SK-N-SH (cell line): ENCODE data around the gene APOBR. TPM values are rescaled to one million over a fixed set of nuclear protein-coding genes. Genes with fewer than 3 reads are reported as not detected.
"Not testable (repeated sequence)": the region's sequence is repeated elsewhere in the genome, so short reads cannot be mapped to it uniquely, and the experiment has no call there.

ENCODE experiments used
- CTCF ChIA-PET: fragments of 300-600, 350-600 bp; formaldehyde crosslinking; extraction: SDS; loops from one replicate; lab custom pipeline; 2021; lab: Yijun Ruan, JAX
- POLR2A ChIA-PET: fragments of 350-600 bp; sonication (Branson Sonifier 250); formaldehyde crosslinking; extraction: SDS; loops from one replicate; lab custom pipeline; 2020; ENCODE audit warnings: antibody characterized with exemption, inconsistent platforms; lab: Yijun Ruan, JAX
- DNase-seq: peaks from one replicate; pipeline ENCODE4 v3.0.0; 2012
- H2AFZ ChIP-seq: fragments of 200-600 bp; sonication (generic); 2 replicates; pipeline ENCODE4 v1.8.1; 2016; ENCODE audit warnings: antibody characterized with exemption, mild to moderate bottlenecking, low read depth
- H3F3A ChIP-seq: fragments of 200-600 bp; sonication (generic); replicated peaks from 2 replicates; pipeline ENCODE3; 2016; ENCODE audit warnings: antibody characterized with exemption, mild to moderate bottlenecking; ENCODE audit not compliant: insufficient read depth
- H3K27ac ChIP-seq, 2 experiments: fragments of 200-500 bp in 1 of 2; fragments of 200-600 bp in 1 of 2; sonication (Bioruptor generic) in 1 of 2; sonication (generic), shearing (Covaris generic) in 1 of 2; 2 replicates each; pipeline versions ENCODE4 v1.5.1 to v1.6.1; 2014 to 2016; ENCODE audit warnings: low read depth in 2 of 2, inconsistent platforms in 1 of 2, low read length in 1 of 2, mild to moderate bottlenecking in 1 of 2, mixed read lengths in 1 of 2
- H3K27me3 ChIP-seq: fragments of 200-600 bp; sonication (generic), shearing (Covaris generic); 2 replicates; pipeline ENCODE4 v1.6.1; 2016; ENCODE audit warnings: mixed run types; ENCODE audit not compliant: insufficient read depth
- H3K36me3 ChIP-seq, 2 experiments: fragments of 200-500 bp in 1 of 2; fragments of 200-600 bp in 1 of 2; sonication (Bioruptor generic) in 1 of 2; sonication (generic) in 1 of 2; replicated peaks in 1 of 2; 2 replicates each; pipeline versions ENCODE3 to v1.5.1; 2014 to 2016; ENCODE audit warnings: low read length in 1 of 2, mild to moderate bottlenecking in 1 of 2; ENCODE audit not compliant: insufficient read depth in 2 of 2, control insufficient read depth in 1 of 2
- H3K4me1 ChIP-seq, 2 experiments: fragments of 200-500 bp in 1 of 2; fragments of 200-600 bp in 1 of 2; sonication (Bioruptor generic) in 1 of 2; sonication (generic), shearing (Covaris generic) in 1 of 2; 2 replicates each; pipeline versions ENCODE4 v1.5.1 to v1.6.1; 2014 to 2016; ENCODE audit warnings: low read depth in 1 of 2, low read length in 1 of 2, mixed run types in 1 of 2; ENCODE audit not compliant: insufficient read depth in 2 of 2, control insufficient read depth in 1 of 2
- H3K4me2 ChIP-seq: fragments of 200-600 bp; sonication (generic), shearing (Covaris generic); 2 replicates; pipeline ENCODE4 v1.6.1; 2017; ENCODE audit warnings: mixed run types
- H3K4me3 ChIP-seq, 2 experiments: fragments of 200-500 bp in 1 of 2; fragments of 200-600 bp in 1 of 2; sonication (Bioruptor generic) in 1 of 2; sonication (generic), shearing (Covaris generic) in 1 of 2; 2 replicates each; pipeline versions ENCODE4 v1.5.1 to v1.8.1; 2014 to 2016; ENCODE audit warnings: low read depth in 2 of 2, inconsistent platforms in 1 of 2, low read length in 1 of 2, mild to moderate bottlenecking in 1 of 2, mixed read lengths in 1 of 2, moderate library complexity in 1 of 2
- H3K79me2 ChIP-seq: fragments of 200-600 bp; sonication (generic); 2 replicates; pipeline ENCODE4 v1.8.1; 2017; ENCODE audit warnings: mild to moderate bottlenecking; ENCODE audit not compliant: insufficient read depth
- H3K9ac ChIP-seq: fragments of 200-600 bp; sonication (generic); 2 replicates; pipeline ENCODE4 v1.6.1; 2017; ENCODE audit warnings: mixed run types
- H3K9me2 ChIP-seq: fragments of 200-600 bp; sonication (generic); 2 replicates; pipeline ENCODE4 v1.6.1; 2017; ENCODE audit warnings: mixed run types
- H3K9me3 ChIP-seq: fragments of 200-600 bp; sonication (generic); 2 replicates; pipeline ENCODE4 v1.6.1; 2017; ENCODE audit warnings: mixed run types, mild to moderate bottlenecking, moderate library complexity
- H4K20me1 ChIP-seq: fragments of 200-600 bp; sonication (generic); 2 replicates; pipeline ENCODE4 v1.6.1; 2017; ENCODE audit warnings: mild to moderate bottlenecking, mixed run types; ENCODE audit not compliant: insufficient read depth
- CHD2 ChIP-seq: fragments of 150-350 bp; IDR thresholded peaks from 2 replicates; pipeline ENCODE4 v1.6.1; 2018; ENCODE audit warnings: low read length; ENCODE audit not compliant: partially characterized antibody
- EP300 ChIP-seq, 2 experiments: IDR thresholded peaks; 2 replicates each; pipeline versions ENCODE4 v1.4.0 to v1.6.1; 2012; ENCODE audit warnings: borderline replicate concordance in 1 of 2, low read depth in 1 of 2, low read length in 1 of 2
- EZH2phosphoT487 ChIP-seq: fragments of 200-600 bp; sonication (generic); IDR thresholded peaks from 2 replicates; pipeline ENCODE4 v1.6.1; 2017; ENCODE audit warnings: low read depth, mixed run types, mild to moderate bottlenecking, antibody characterized with exemption, moderate library complexity, borderline replicate concordance
- FOSL2 ChIP-seq: IDR thresholded peaks from 2 replicates; pipeline ENCODE4 v1.4.0; 2012; ENCODE audit warnings: low read depth, mild to moderate bottlenecking, moderate library complexity, borderline replicate concordance
- FOXM1 ChIP-seq: IDR thresholded peaks from 2 replicates; pipeline ENCODE4 v1.4.0; 2012; ENCODE audit warnings: low read depth, mild to moderate bottlenecking
- JUND ChIP-seq: IDR thresholded peaks from 2 replicates; pipeline ENCODE4 v1.4.0; 2012
- MAX ChIP-seq: IDR thresholded peaks from 2 replicates; pipeline ENCODE4 v1.4.0; 2012; ENCODE audit warnings: low read depth
- MXI1 ChIP-seq: IDR thresholded peaks from 2 replicates; pipeline ENCODE4 v1.6.1; 2012; ENCODE audit warnings: mild to moderate bottlenecking, low read depth, low read length, improper control_type of control experiment
- NRF1 ChIP-seq: IDR thresholded peaks from 2 replicates; pipeline ENCODE4 v1.6.1; 2012; ENCODE audit warnings: low read depth, mild to moderate bottlenecking, low read length
- PBX3 ChIP-seq: IDR thresholded peaks from 2 replicates; pipeline ENCODE4; 2012
- RFX5 ChIP-seq: IDR thresholded peaks from 2 replicates; pipeline ENCODE4 v1.6.1; 2012; ENCODE audit warnings: mild to moderate bottlenecking, improper control_type of control experiment, low read length
- RXRA ChIP-seq: IDR thresholded peaks from 2 replicates; pipeline ENCODE4 v1.4.0; 2012; ENCODE audit warnings: low read depth, mild to moderate bottlenecking, borderline replicate concordance
- TAF1 ChIP-seq: IDR thresholded peaks from 2 replicates; pipeline ENCODE4 v1.6.1; 2012; ENCODE audit warnings: low read depth, mild to moderate bottlenecking, low read length, moderate library complexity, borderline replicate concordance
- USF1 ChIP-seq: IDR thresholded peaks from 2 replicates; pipeline ENCODE4 v1.4.0; 2012; ENCODE audit warnings: low read depth, borderline replicate concordance
- USF2 ChIP-seq: fragments of 150-350 bp; IDR thresholded peaks from 2 replicates; pipeline ENCODE4 v1.6.1; 2017; ENCODE audit warnings: antibody characterized with exemption, low read length, low read depth, borderline replicate concordance
- YY1 ChIP-seq: IDR thresholded peaks from 2 replicates; pipeline ENCODE4 v1.4.0; 2012; ENCODE audit warnings: low read depth, mild to moderate bottlenecking
- WGBS: methylation state at CpG from one replicate; pipeline ENCODE4 v1.1.6; 2017; ENCODE audit warnings: low lambda C conversion rate; 5-methylcytosine and 5-hydroxymethylcytosine counted together
- polyA plus RNA-seq, 3 experiments: library from polyadenylated mRNA; depleted of rRNA; stranded (reverse); fragments of >200 nt; gene quantifications; 2 replicates each; pipeline ENCODE4 v1.2.3, GENCODE V29; 2012
- TF ChIP-seq, protein P1 (sequence below): IDR thresholded peaks from 2 replicates; pipeline ENCODE4 v1.6.1; 2012; ENCODE audit warnings: mild to moderate bottlenecking, low read depth, low read length, moderate library complexity

The APOBR gene
- polyA plus RNA-seq, 1 of the 3 experiments (the other 2 are of a cell fraction) = not detected

DNA sequence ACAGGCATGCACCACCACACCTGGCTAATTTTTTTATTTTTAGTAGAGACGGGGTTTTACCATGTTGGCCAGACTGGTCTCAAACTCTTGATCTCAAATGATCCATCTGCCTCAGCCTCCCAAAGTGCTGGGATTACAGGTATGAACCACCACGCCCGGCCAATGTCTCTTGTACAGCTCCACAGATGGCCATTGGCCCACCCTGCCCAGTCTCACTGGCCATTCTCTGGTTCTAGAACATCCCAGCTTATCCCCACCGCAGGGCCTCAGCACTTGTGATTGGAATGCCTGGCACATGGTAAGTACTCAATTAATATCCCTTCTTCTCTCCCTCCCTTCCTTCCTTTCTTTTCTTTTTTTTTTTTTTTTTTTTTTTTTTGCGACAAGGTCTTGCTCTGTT is 11.1 kb upstream of the APOBR start:
- H3K9me2 ChIP-seq, H3F3A ChIP-seq, H2AFZ ChIP-seq, H3K9ac ChIP-seq, H3K9me3 ChIP-seq, H3K27ac ChIP-seq, H3K79me2 ChIP-seq, H3K36me3 ChIP-seq, H3K4me1 ChIP-seq, POLR2A ChIA-PET, DNase-seq, H3K27me3 ChIP-seq, H3K4me2 ChIP-seq, H3K4me3 ChIP-seq, H4K20me1 ChIP-seq: not testable (repeated sequence)
- CTCF ChIA-PET = interaction anchor here (0.5 kb wide), 1 partner anchor 1195 kb away, joined by 3 read pairs; no protein-coding TSS in a partner anchor
- WGBS = 91% methylated on average over 5 of the region's 5 CpGs

DNA sequence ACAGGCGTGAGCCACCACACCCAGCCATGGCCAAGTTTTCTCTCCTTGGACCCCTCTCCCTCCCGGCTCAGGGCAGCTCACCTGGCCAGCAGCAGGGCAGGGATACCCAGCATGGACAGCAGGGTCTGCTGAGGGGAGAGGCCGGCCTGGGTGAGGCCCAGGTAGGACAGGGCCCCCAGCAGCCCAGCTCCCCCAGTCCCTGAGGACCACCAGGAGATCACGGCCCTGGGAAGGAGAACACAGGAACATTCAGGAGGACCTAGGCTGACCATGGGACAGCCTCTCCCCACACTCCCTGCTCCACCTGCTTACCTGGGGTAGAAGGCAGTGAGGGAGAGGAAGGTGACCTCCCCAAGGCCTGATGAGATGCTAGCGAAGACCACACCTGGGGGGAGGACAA is 8.2 kb upstream of the APOBR start:
- Histone ChIP-seq H3K27me3 (no peaks in the 10 kb centered on the region), H3K4me2 (no peak overlapping the region), H3K9ac (no peak overlapping the region), H3K36me3 (peaks cover 0 to 7% of the 10 kb centered on the region in 2 experiments), H3K79me2 (peaks cover 3% of the 10 kb centered on the region; the same call in 1 of the 2 replicates), H3K27ac (no peak overlapping the region), H2AFZ (no peak overlapping the region), H3K4me1 (no peaks in the 10 kb centered on the region; a peak in 1 of 4 replicates), H3F3A (no peaks in the 10 kb centered on the region), H4K20me1 (no peaks in the 10 kb centered on the region), H3K4me3 (no peak overlapping the region), H3K9me3 (no peaks in the 10 kb centered on the region), H3K9me2 (no peaks in the 10 kb centered on the region)
- no peak for DNase-seq
- 93% methylated on average over 3 of the region's 5 CpGs for WGBS
- ChIA-PET CTCF (no interaction called here), POLR2A (no interaction called here)
- TF ChIP-seq MAX = no peak
- no peak for TF ChIP-seq FOSL2
- no peak for TF ChIP-seq MXI1
- TF ChIP-seq FOXM1 = no peak
- TF ChIP-seq EP300 (IDR thresholded peaks at IDR 0.05; ENCODE audit: borderline replicate concordance in 1 of 2, low read depth in 1 of 2, low read length in 1 of 2) = no peak
- TF ChIP-seq USF1 = no peak
- TF ChIP-seq PBX3 = no peak
- TF ChIP-seq YY1 = no peak
- TF ChIP-seq RXRA = no peak
- TF ChIP-seq, protein P1, sequence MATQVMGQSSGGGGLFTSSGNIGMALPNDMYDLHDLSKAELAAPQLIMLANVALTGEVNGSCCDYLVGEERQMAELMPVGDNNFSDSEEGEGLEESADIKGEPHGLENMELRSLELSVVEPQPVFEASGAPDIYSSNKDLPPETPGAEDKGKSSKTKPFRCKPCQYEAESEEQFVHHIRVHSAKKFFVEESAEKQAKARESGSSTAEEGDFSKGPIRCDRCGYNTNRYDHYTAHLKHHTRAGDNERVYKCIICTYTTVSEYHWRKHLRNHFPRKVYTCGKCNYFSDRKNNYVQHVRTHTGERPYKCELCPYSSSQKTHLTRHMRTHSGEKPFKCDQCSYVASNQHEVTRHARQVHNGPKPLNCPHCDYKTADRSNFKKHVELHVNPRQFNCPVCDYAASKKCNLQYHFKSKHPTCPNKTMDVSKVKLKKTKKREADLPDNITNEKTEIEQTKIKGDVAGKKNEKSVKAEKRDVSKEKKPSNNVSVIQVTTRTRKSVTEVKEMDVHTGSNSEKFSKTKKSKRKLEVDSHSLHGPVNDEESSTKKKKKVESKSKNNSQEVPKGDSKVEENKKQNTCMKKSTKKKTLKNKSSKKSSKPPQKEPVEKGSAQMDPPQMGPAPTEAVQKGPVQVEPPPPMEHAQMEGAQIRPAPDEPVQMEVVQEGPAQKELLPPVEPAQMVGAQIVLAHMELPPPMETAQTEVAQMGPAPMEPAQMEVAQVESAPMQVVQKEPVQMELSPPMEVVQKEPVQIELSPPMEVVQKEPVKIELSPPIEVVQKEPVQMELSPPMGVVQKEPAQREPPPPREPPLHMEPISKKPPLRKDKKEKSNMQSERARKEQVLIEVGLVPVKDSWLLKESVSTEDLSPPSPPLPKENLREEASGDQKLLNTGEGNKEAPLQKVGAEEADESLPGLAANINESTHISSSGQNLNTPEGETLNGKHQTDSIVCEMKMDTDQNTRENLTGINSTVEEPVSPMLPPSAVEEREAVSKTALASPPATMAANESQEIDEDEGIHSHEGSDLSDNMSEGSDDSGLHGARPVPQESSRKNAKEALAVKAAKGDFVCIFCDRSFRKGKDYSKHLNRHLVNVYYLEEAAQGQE = no peak
- no peak for TF ChIP-seq RFX5
- no peak for TF ChIP-seq EZH2phosphoT487
- no peak for TF ChIP-seq CHD2
- no peak for TF ChIP-seq NRF1
- TF ChIP-seq JUND = no peak
- no peak for TF ChIP-seq USF2
- TF ChIP-seq TAF1 = no peak
